ENCODE results near the gene SCGB2A2. TPM values are rescaled to one million over a fixed set of nuclear protein-coding genes. Genes with fewer than 3 reads are reported as not detected.

Gene SCGB2A2
- total RNA-seq, 1 donor from 2014 or later, result not detected

DNA sequence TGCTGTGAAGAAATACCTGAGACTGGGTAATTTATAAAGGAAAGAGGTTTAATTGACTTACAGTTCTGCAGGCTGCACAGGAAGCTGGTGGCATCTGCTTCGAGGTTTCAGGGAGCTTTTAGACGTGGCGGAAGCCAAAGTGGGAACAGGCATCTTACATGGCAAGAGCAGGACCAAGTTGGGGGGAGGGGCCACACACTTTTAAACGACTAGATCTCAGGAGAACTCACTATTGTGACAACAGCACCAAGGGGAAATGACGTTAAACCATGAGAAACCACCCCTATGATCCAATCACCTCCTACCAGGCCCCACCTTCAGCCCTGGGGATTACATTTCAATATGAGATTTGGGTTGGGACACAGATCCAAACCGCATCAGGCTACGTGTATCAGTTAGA is 40.0 kb downstream of the SCGB2A2 start:
- H3K4me1 Mint-ChIP-seq (ENCODE audit: low read depth, unreplicated experiment), result no peaks in the 10 kb centered on the region
- no peak overlapping the region for H3K27ac Mint-ChIP-seq (ENCODE audit: unreplicated experiment)
- peaks cover 2% of the 10 kb centered on the region for H3K9me3 Mint-ChIP-seq (ENCODE audit: unreplicated experiment)
- peaks cover 2% of the 10 kb centered on the region for H3K27me3 Mint-ChIP-seq (ENCODE audit: unreplicated experiment)
- no peak for DNase-seq
- H3K4me3 Mint-ChIP-seq (ENCODE audit: unreplicated experiment), result no peak overlapping the region
- H3K36me3 Mint-ChIP-seq (ENCODE audit: unreplicated experiment), result peaks cover 4% of the 10 kb centered on the region
- TF ChIP-seq, protein P1, sequence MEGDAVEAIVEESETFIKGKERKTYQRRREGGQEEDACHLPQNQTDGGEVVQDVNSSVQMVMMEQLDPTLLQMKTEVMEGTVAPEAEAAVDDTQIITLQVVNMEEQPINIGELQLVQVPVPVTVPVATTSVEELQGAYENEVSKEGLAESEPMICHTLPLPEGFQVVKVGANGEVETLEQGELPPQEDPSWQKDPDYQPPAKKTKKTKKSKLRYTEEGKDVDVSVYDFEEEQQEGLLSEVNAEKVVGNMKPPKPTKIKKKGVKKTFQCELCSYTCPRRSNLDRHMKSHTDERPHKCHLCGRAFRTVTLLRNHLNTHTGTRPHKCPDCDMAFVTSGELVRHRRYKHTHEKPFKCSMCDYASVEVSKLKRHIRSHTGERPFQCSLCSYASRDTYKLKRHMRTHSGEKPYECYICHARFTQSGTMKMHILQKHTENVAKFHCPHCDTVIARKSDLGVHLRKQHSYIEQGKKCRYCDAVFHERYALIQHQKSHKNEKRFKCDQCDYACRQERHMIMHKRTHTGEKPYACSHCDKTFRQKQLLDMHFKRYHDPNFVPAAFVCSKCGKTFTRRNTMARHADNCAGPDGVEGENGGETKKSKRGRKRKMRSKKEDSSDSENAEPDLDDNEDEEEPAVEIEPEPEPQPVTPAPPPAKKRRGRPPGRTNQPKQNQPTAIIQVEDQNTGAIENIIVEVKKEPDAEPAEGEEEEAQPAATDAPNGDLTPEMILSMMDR (IDR thresholded peaks at IDR 0.05; ENCODE audit: partially characterized antibody, unreplicated experiment), result no peak

DNA sequence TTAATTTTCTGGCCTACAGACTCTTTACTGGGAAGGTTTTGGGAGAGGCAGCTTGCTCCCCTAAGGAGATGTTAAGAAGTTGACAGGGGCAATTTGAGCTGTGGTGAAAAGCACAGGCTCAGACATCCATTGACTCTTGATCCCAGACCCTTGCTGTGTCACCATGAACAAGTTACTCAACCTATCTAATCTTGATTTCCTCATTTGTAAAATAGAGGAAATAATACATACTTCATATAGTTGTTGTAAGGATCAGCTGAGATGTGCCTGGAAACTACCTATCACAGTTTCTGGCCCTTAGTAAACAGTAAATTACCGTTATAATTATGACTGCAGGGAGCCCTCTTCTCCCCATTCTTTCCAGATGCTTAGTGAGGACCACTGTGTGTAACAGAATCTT is 45.5 kb downstream of the SCGB2A2 start:
- Mint-ChIP-seq H3K4me1 (ENCODE audit: low read depth, unreplicated experiment) (no peaks in the 10 kb centered on the region), H3K36me3 (ENCODE audit: unreplicated experiment) (no peaks in the 10 kb centered on the region), H3K27me3 (ENCODE audit: unreplicated experiment) (peaks cover 7% of the 10 kb centered on the region), H3K9me3 (ENCODE audit: unreplicated experiment) (no peaks in the 10 kb centered on the region), H3K27ac (ENCODE audit: unreplicated experiment) (no peak overlapping the region), H3K4me3 (ENCODE audit: unreplicated experiment) (no peak overlapping the region)
- TF ChIP-seq, protein P1 (IDR thresholded peaks at IDR 0.05; ENCODE audit: partially characterized antibody, unreplicated experiment), result no peak
- DNase-seq, result no peak

DNA sequence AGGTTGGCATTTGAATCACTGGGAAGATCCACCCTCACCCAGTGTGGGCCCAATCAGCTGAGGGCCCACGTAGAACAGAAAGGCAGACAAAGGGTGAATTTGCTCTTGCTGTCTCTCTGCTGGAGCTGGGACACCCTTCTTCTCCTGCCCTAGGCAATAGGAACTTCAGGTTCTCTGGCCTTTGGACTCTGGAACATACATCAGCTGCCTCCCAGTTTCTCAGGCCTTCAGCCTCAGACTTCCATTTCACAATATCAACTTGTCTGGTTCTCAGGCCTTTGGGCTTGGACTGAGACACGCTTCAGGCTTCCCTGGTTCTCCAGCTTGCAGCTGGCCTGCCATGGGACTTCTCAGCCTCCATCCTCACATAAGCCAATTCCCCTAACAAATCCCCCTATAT is 52.6 kb downstream of the SCGB2A2 start:
- H3K36me3 Mint-ChIP-seq (ENCODE audit: unreplicated experiment), result no peaks in the 10 kb centered on the region
- no peak overlapping the region for H3K27ac Mint-ChIP-seq (ENCODE audit: unreplicated experiment)
- no peak overlapping the region for H3K4me3 Mint-ChIP-seq (ENCODE audit: unreplicated experiment)
- no peaks in the 10 kb centered on the region for H3K4me1 Mint-ChIP-seq (ENCODE audit: low read depth, unreplicated experiment)
- H3K9me3 Mint-ChIP-seq (ENCODE audit: unreplicated experiment), result peaks cover 6% of the 10 kb centered on the region
- no peak for DNase-seq
- TF ChIP-seq, protein P1 (IDR thresholded peaks at IDR 0.05; ENCODE audit: partially characterized antibody, unreplicated experiment), result no peak
- peaks cover 2% of the 10 kb centered on the region for H3K27me3 Mint-ChIP-seq (ENCODE audit: unreplicated experiment)

Other genes starting within 250 kb of the SCGB2A2 start
- 48.0 TPM for gene INCENP, start 146.1 kb upstream of the SCGB2A2 start, total RNA-seq (ENCODE audit: unreplicated experiment)
- gene SCGB1D1, start 79.9 kb upstream of the SCGB2A2 start, total RNA-seq (ENCODE audit: unreplicated experiment), result not detected
- gene SCGB2A1, start 61.5 kb upstream of the SCGB2A2 start, total RNA-seq (ENCODE audit: unreplicated experiment), result not detected
- gene SCGB1D2, start 27.9 kb upstream of the SCGB2A2 start, total RNA-seq (ENCODE audit: unreplicated experiment), result not detected
- gene SCGB1D4, start 28.9 kb downstream of the SCGB2A2 start, total RNA-seq (ENCODE audit: unreplicated experiment), result not detected
- 55.7 TPM for gene ASRGL1, start 67.3 kb downstream of the SCGB2A2 start, total RNA-seq (ENCODE audit: unreplicated experiment)
- not detected for gene SCGB1A1, start 148.9 kb downstream of the SCGB2A2 start, total RNA-seq (ENCODE audit: unreplicated experiment)

Measured in glutamatergic neuron (in vitro differentiated cells).